ENCODE measurements around the gene LRFN5.

DNA sequence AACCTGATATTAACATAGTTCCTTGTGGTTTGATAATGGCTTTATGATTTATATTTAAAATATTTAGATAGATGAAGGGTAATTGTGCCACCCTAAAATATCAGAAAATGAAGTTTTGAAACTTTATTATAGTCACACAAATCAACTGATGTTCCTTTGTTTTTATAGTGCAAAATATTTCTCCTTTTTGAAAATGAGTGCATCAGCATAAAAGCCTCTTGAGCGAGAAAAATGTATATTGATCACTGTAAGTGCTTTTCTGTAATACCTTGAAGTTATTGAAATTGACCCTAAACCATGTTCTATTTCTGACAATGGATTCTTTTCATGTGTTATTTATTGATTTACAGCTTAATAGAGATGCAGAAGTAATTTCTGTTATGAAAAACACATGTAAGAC is 35.0 kb downstream of the LRFN5 start:
- TF ChIP-seq, protein P1, sequence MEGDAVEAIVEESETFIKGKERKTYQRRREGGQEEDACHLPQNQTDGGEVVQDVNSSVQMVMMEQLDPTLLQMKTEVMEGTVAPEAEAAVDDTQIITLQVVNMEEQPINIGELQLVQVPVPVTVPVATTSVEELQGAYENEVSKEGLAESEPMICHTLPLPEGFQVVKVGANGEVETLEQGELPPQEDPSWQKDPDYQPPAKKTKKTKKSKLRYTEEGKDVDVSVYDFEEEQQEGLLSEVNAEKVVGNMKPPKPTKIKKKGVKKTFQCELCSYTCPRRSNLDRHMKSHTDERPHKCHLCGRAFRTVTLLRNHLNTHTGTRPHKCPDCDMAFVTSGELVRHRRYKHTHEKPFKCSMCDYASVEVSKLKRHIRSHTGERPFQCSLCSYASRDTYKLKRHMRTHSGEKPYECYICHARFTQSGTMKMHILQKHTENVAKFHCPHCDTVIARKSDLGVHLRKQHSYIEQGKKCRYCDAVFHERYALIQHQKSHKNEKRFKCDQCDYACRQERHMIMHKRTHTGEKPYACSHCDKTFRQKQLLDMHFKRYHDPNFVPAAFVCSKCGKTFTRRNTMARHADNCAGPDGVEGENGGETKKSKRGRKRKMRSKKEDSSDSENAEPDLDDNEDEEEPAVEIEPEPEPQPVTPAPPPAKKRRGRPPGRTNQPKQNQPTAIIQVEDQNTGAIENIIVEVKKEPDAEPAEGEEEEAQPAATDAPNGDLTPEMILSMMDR (IDR thresholded peaks at IDR 0.05), result no peak
- TF ChIP-seq POLR2A (IDR thresholded peaks at IDR 0.05) (no peak), POLR2AphosphoS5 (IDR thresholded peaks at IDR 0.05) (no peak), EP300 (IDR thresholded peaks at IDR 0.05) (no peak)
